NCI-H748 (cell line): ENCODE data around the gene KRTAP3-1.

Source experiments
- DNase-seq: peaks from one replicate; lab custom pipeline; 2025; ENCODE audit not compliant: unreplicated experiment; lab: John Stamatoyannopoulos, UW

The KRTAP3-1 gene

GRCh38 chr17:41016578-41017215 is 7.8 kb upstream of the KRTAP3-1 start:
- DNase-seq, result no peak

GRCh38 chr17:41015454-41015853 is 6.5 kb upstream of the KRTAP3-1 start:
- DNase-seq, result no peak

- peak; percentile 46 for DNase-seq
Measured at GRCh38 chr17:41013606-41014005, 4.7 kb upstream of the KRTAP3-1 start.

GRCh38 chr17:41013181-41013580 is 4.3 kb upstream of the KRTAP3-1 start:
- no peak for DNase-seq

- peak; percentile 43 for DNase-seq
Measured at GRCh38 chr17:41012326-41013120, 3.6 kb upstream of the KRTAP3-1 start.

- DNase-seq, result no peak
Measured at GRCh38 chr17:41010441-41010840, 1.5 kb upstream of the KRTAP3-1 start.

- no peak for DNase-seq
Measured at GRCh38 chr17:41009936-41010335, 1.0 kb upstream of the KRTAP3-1 start.

GRCh38 chr17:41009301-41009760 is 403 bp upstream of the KRTAP3-1 start:
- DNase-seq, result peak; percentile 53

GRCh38 chr17:41004397-41004796 is 4.5 kb downstream of the KRTAP3-1 start:
- peak; percentile 12 for DNase-seq

GRCh38 chr17:41003926-41004325 is 5.0 kb downstream of the KRTAP3-1 start:
- DNase-seq, result no peak

- no peak for DNase-seq
Measured at GRCh38 chr17:41002814-41003213, 6.1 kb downstream of the KRTAP3-1 start.

- no peak for DNase-seq
Measured at GRCh38 chr17:41001795-41002194, 7.1 kb downstream of the KRTAP3-1 start.

GRCh38 chr17:40999563-40999962 is 9.4 kb downstream of the KRTAP3-1 start, which contains the start of gene KRTAP3-2:
TSS of gene KRTAP3-2 (minus strand) at chr17:40999906. CDS start at chr17:40999853, 53 bp downstream.
- peak; percentile 44 for DNase-seq

- no peak for DNase-seq
Measured at GRCh38 chr17:40997361-40997760, 11.6 kb downstream of the KRTAP3-1 start.

- DNase-seq, result no peak
Measured at GRCh38 chr17:40996829-40997228, 12.1 kb downstream of the KRTAP3-1 start.

- no peak for DNase-seq
Measured at GRCh38 chr17:40995116-40995515, 13.8 kb downstream of the KRTAP3-1 start.

- peak; percentile 86 for DNase-seq
Measured at GRCh38 chr17:40993839-40994238, 15.1 kb downstream of the KRTAP3-1 start, which contains the start of gene KRTAP3-3. TSS of gene KRTAP3-3 (minus strand) at chr17:40994164. CDS start at chr17:40994097, 67 bp downstream.

GRCh38 chr17:40993084-40993483 is 15.8 kb downstream of the KRTAP3-1 start:
- DNase-seq, result no peak

GRCh38 chr17:40992666-40993065 is 16.3 kb downstream of the KRTAP3-1 start:
- DNase-seq, result peak; percentile 60

GRCh38 chr17:40986920-40987319 is 22.0 kb downstream of the KRTAP3-1 start:
- DNase-seq, result no peak

- no peak for DNase-seq
Measured at GRCh38 chr17:40984226-40984625, 24.7 kb downstream of the KRTAP3-1 start, which contains the start of gene KRT40. TSS of gene KRT40 (minus strand) at chr17:40984326. CDS start at chr17:40984273, 53 bp downstream.

- no peak for DNase-seq
Measured at GRCh38 chr17:40981115-40981514, 27.8 kb downstream of the KRTAP3-1 start.
